NT2/D1 (cell line): Measurements from ENCODE around the gene KIAA1210.

Experiments used
- SUZ12 ChIP-seq: IDR thresholded peaks from 2 replicates; pipeline ENCODE4 v1.6.1; 2011; ENCODE audit not compliant: insufficient read length, insufficient read depth; ENCODE audit errors: extremely low read depth
- YY1 ChIP-seq: IDR thresholded peaks from 2 replicates; pipeline ENCODE4 v1.6.1; 2011; ENCODE audit not compliant: insufficient read length, insufficient read depth
- ZNF274 ChIP-seq: IDR thresholded peaks from 2 replicates; pipeline ENCODE4 v1.6.1; 2011; ENCODE audit warnings: mild to moderate bottlenecking, low read depth, low read length

DNA sequence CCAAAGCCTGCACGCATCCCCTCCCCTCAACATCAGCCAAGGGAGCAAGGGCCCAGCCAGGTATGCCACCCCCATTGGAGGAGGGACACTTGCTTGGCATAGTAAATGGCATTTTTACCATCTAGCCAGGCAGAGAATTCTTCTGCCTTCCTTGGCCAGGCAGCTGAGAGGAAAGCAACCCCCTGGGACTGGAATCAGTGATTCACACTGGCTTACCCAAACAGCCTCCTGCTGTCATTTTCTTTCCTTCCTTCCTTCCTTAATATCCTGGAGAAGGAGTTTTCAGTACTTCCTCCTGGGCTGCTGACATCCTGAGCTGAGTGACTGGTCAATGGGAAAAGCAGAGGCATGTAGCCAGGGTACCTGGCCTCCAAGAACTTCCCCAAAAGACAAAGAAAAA is 28.6 kb upstream of the KIAA1210 start:
- TF ChIP-seq ZNF274 (no peak), YY1 (no peak), SUZ12 (no peak)
